Type B pancreatic cell (in vitro differentiated cells): ENCODE measurements around the gene TUBB1. TPM values are rescaled to one million over a fixed set of nuclear protein-coding genes. Genes with fewer than 3 reads are reported as not detected.

ENCODE experiments used
- DNase-seq: peaks from one replicate; pipeline ENCODE4 v3.0.0; 2021; ENCODE audit warnings: mixed read lengths; ENCODE audit not compliant: unreplicated experiment; ENCODE audit errors: extremely low spot score
- H3K27ac Mint-ChIP-seq: 2 replicates; pipeline ENCODE4 v1.8.0; 2021; ENCODE audit warnings: mild to moderate bottlenecking, mixed read lengths
- H3K27me3 Mint-ChIP-seq: 2 replicates; pipeline ENCODE4 v1.8.0; 2021; ENCODE audit warnings: mixed read lengths
- H3K36me3 Mint-ChIP-seq: 2 replicates; pipeline ENCODE4 v1.8.0; 2021; ENCODE audit warnings: mixed read lengths
- H3K4me1 Mint-ChIP-seq: one replicate; pipeline ENCODE4 v1.8.0; 2021; ENCODE audit warnings: mixed read lengths; ENCODE audit not compliant: unreplicated experiment
- H3K4me3 Mint-ChIP-seq: 2 replicates; pipeline ENCODE4 v1.8.0; 2021; ENCODE audit warnings: mild to moderate bottlenecking, mixed read lengths
- H3K9me3 Mint-ChIP-seq: 2 replicates; pipeline ENCODE4 v1.8.0; 2021; ENCODE audit warnings: mixed read lengths
- total RNA-seq: library from RNA; stranded (reverse); gene quantifications from 2 replicates; pipeline ENCODE4 v1.2.1, GENCODE V29; 2021; ENCODE audit warnings: low replicate concordance
- TF ChIP-seq, protein P1 (sequence below): fragments of 200-600 bp; sonication (generic); conservative IDR thresholded peaks from 2 replicates; pipeline ENCODE4 v1.5.0; 2021; ENCODE audit warnings: antibody characterized with exemption, mild to moderate bottlenecking

Gene TUBB1
- total RNA-seq, 1 donor from 2014 or later = 0.46 TPM

DNA sequence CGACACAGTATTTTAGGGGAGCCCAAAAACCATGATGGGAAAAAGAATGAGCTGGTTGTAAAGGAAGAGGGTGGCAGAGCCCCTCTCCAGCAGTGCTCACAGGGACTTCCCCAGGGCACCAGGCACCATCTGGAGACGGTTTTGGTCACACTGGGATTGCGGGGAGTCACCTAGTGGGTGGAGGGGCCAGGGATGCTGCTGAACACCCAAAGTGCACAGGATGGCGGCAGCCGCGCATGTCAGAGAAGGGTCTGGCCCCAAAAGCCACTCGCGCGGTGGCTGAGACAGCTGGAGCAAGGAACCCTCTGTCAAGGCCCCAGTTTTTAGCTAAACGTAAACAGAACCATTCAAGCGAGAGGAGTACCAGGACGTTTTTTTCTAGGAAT lies 23.0 kb upstream of the TUBB1 start:
- DNase-seq = no peak
- Mint-ChIP-seq H3K9me3 (no peaks in the 10 kb centered on the region), H3K36me3 (peaks cover 38% of the 10 kb centered on the region), H3K4me3 (no peak overlapping the region), H3K27ac (no peak overlapping the region), H3K27me3 (no peaks in the 10 kb centered on the region), H3K4me1 (no peaks in the 10 kb centered on the region)
- TF ChIP-seq, protein P1, sequence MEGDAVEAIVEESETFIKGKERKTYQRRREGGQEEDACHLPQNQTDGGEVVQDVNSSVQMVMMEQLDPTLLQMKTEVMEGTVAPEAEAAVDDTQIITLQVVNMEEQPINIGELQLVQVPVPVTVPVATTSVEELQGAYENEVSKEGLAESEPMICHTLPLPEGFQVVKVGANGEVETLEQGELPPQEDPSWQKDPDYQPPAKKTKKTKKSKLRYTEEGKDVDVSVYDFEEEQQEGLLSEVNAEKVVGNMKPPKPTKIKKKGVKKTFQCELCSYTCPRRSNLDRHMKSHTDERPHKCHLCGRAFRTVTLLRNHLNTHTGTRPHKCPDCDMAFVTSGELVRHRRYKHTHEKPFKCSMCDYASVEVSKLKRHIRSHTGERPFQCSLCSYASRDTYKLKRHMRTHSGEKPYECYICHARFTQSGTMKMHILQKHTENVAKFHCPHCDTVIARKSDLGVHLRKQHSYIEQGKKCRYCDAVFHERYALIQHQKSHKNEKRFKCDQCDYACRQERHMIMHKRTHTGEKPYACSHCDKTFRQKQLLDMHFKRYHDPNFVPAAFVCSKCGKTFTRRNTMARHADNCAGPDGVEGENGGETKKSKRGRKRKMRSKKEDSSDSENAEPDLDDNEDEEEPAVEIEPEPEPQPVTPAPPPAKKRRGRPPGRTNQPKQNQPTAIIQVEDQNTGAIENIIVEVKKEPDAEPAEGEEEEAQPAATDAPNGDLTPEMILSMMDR = no peak

GRCh38 chr20:58997141-58997770 lies 22.0 kb upstream of the TUBB1 start:
- peak overlapping the region; percentile 9 for H3K27ac Mint-ChIP-seq
- DNase-seq = no peak
- no peak overlapping the region for H3K4me3 Mint-ChIP-seq
- H3K4me1 Mint-ChIP-seq = no peaks in the 10 kb centered on the region
- no peaks in the 10 kb centered on the region for H3K27me3 Mint-ChIP-seq
- H3K36me3 Mint-ChIP-seq = peaks cover 31% of the 10 kb centered on the region
- TF ChIP-seq, protein P1 = peak; percentile 17
- H3K9me3 Mint-ChIP-seq = no peaks in the 10 kb centered on the region

- TF ChIP-seq, protein P1 = no peak
- H3K9me3 Mint-ChIP-seq = no peaks in the 10 kb centered on the region
- peaks cover 9% of the 10 kb centered on the region for H3K4me1 Mint-ChIP-seq
- H3K27me3 Mint-ChIP-seq = no peaks in the 10 kb centered on the region
- H3K4me3 Mint-ChIP-seq = no peak overlapping the region
- H3K27ac Mint-ChIP-seq = no peak overlapping the region
- no peak for DNase-seq
- peaks cover 33% of the 10 kb centered on the region for H3K36me3 Mint-ChIP-seq
Observed at GRCh38 chr20:58998656-58999055, 20.6 kb upstream of the TUBB1 start.

DNA sequence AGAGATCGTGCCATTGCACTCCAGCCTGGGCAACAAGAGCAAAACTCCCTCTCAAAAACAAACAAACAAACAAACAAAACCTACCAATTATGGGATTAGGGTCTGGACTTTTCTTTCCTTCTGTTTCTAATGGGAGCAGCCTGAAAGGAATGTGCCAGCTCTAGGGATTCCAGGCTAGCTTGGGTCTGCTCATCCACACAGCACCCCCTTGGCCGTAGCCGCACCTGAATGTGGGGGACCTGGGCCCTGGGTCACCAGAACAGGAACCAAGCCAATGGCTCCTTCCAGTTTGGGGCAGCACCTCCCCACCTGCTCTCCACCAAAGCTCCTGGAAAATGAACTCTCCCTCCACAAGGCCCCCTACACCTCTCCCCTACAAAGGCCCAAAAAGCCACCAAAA lies 18.9 kb upstream of the TUBB1 start:
- Mint-ChIP-seq H3K27me3 (no peaks in the 10 kb centered on the region), H3K36me3 (peaks cover 27% of the 10 kb centered on the region), H3K27ac (peak overlapping the region; percentile 50), H3K9me3 (no peaks in the 10 kb centered on the region), H3K4me1 (peaks cover 19% of the 10 kb centered on the region), H3K4me3 (no peak overlapping the region)
- no peak for DNase-seq
- TF ChIP-seq, protein P1 = no peak

- H3K9me3 Mint-ChIP-seq = no peaks in the 10 kb centered on the region
- no peaks in the 10 kb centered on the region for H3K27me3 Mint-ChIP-seq
- H3K4me3 Mint-ChIP-seq = no peak overlapping the region
- H3K4me1 Mint-ChIP-seq = peaks cover 19% of the 10 kb centered on the region
- TF ChIP-seq, protein P1 = no peak
- DNase-seq = no peak
- H3K27ac Mint-ChIP-seq = no peak overlapping the region
- H3K36me3 Mint-ChIP-seq = peaks cover 20% of the 10 kb centered on the region
Observed at GRCh38 chr20:59001068-59001448, 18.2 kb upstream of the TUBB1 start.
